AG09319 (cell line): ENCODE results near the gene IL36RN.

ENCODE experiments used
- DNase-seq: peaks from one replicate; pipeline ENCODE4 v3.0.0-alpha.2; 2010; ENCODE audit warnings: low read depth; ENCODE audit errors: extremely low read depth
- CTCF ChIP-seq: IDR thresholded peaks from 2 replicates; pipeline ENCODE4 v1.5.1; 2011; ENCODE audit warnings: low read depth, mild to moderate bottlenecking, inconsistent platforms, low read length, moderate library complexity

Gene IL36RN

GRCh38 chr2:113058998-113059960 is at the start of gene IL36RN:
Gene IL36RN, plus strand, starts transcription at chr2:113059198. Its CDS starts 241 bp downstream, at chr2:113059439.
- no peak for DNase-seq
- TF ChIP-seq CTCF, result no peak

DNA sequence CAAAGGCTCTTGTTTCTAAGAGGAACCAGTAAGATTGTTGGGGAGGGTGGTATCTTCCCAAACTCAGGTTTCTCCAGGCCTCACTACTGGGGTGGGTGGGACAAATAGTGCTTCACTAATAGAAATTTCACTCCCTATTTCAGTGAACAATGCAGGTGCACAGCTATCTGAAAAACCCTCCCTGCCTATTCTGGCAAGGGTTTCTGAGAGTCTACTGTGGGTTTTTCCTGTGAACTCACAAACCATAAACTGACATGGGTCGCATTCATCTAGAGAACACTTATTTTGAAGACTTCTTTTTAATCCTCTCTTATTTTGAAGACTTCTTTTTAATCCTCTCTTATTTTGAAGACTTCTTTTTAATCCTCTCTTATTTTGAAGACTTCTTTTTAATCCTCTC is 49.4 kb upstream of the IL36RN start:
- no peak for TF ChIP-seq CTCF
- DNase-seq, result no peak

DNA sequence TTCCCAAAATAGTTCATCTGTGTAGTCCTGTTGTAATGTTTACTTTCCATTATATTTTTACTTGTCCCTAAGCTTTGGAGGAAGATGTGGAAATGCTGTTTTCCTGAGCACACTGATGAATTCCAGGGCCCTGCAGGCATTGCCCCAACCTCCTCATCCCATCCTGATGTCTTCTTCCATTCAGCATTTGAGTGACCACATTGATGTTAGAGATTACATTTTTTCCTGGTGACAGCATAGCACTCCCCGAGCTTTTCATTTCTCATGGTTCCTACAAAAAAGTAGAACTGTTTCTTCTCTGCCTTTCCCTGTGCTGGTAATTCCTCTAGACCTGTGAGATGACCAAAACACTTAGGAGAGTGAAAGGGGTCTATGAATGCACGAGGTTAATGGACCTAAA is 48.9 kb upstream of the IL36RN start:
- DNase-seq, result no peak
- no peak for TF ChIP-seq CTCF

DNA sequence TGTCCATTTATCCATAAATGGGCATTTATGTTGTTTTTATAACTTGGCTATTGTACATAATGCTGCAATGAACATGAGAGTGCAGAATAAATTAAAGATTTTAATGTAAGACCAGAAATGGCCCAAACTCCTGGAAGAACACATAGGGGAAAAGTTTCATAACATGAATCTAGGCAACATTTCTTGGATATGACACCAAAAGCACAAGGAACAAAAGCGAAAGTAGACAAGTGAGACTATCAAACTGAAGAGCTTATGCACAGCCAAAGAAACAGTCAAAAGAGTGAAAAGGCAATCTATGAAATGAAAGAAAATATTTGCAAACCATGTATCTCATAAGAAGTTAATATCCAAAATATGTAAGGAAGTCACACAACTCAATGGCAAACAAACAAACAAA is 47.9 kb upstream of the IL36RN start:
- DNase-seq, result no peak
- TF ChIP-seq CTCF, result no peak

GRCh38 chr2:113012436-113013335 is 46.3 kb upstream of the IL36RN start:
- DNase-seq, result no peak
- no peak for TF ChIP-seq CTCF

DNA sequence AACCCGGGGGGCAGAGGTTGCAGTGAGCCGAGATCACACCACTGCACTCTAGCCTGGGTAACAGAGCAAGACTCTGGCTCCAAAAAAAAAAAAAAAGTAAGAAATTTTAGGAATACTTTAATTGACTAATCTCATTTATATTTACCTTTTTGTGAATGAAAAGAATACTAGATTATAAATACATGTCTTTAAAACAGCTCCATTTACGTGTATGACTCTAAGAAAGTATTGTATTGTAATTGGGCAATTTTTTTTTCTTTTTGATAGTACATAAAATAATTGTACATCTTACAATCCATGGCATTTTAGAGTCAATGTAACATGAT is 45.7 kb upstream of the IL36RN start:
- no peak for TF ChIP-seq CTCF
- DNase-seq, result no peak

- DNase-seq, result no peak
- TF ChIP-seq CTCF, result no peak
Observed at GRCh38 chr2:113014067-113014466, 44.9 kb upstream of the IL36RN start.
